ENCODE measurements around the gene PGP.

PGP gene

DNA sequence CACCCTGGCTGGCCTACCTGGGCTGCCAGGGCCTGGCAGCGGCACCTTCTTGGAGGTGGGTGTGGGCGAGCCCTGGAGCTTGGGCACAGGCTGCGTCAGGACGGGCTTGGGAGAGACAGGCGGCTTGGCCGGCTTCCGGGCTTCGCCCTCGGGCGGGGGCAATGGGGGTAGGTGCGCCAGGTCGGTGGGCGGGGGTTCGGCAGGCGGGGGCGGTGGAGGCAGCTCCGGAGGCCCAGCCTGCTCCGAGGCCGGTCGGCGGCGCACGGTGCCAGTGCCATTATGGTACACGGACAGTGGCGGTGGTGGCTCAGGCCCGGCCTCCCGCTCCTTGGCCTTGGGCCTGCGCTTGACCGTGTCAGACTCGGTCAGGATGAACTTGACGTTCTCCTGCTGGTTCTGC is 35.1 kb downstream of the PGP start:
- no peak for FAIRE-seq

DNA sequence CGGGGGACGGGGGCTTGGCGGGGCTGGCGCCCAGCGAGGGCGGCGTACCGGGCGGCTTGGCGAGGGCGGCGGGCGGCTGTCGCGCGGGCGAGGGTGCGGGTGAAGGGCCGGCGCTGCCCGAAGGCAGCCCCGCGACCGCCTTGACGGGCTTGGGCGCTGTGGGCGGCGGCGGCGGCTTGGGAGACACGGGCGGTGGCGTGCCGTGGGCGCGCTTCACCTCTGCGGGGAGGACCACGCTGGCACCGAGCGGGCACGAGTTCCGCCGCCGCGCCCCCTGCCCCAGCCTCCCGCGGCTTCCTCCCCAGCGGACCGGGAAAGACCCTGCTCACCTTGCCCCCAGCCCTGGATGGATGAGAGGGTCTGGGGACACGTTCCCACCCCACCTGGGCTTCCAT is 35.5 kb downstream of the PGP start:
- no peak for FAIRE-seq

DNA sequence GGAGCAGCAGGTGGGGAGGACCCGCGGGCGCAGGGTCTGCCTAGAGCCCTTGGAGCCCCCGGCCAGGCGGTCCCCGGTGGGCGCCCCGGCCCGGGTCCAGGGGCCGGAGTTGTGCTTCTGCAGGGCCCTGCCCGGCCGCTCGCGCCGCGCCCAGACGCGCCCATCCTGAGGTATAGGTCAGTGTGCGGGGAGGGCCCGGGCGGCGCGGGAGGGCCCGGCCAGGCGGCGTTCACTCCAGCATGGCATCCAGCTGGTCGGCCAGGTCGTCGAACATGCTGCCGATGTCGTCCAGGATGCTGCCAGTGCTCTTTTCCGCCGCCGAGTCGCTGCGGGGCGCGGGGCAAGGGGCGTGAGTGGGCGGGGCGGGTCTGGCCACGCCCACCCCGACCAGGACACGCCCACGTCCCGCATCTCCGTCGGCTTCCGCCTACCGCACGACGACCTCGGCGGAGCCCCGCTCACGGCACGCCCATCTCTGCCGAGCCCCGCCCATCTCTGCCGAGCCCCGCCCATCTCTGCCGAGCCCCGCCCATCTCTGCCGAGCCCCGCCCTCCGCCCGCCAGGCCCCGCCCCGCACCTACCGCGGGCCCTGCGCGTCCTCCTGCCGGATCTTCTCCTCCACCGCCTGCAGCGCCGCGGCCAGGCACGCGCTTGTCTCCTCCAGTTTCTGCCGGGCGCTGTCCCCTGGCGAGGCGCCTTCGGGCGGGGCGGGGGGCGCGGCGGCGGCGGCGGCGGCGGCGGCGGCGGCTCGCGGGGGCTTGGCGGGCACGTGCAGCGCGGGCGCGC is 36.1 kb downstream of the PGP start:
- no peak for FAIRE-seq

DNA sequence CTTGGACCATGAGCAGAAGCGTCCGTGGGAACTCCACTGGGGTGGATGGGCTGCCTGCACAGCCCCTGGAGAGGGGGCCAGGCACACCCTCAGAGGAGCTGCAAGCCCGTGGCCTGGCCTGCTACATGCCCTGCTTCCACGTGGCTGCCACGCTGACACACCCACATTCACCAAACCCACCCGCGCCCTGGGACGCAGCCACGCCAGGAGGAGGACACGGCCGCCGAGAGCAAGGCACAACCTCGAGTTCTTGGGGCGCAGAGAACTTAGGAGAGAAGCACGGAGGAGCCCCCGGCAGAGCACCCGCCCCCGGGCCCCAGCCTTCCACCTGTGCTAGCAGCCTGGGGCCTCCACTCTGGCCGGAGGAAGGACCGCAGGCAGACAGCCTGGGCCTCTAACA is 37.1 kb downstream of the PGP start:
- FAIRE-seq: no peak

DNA sequence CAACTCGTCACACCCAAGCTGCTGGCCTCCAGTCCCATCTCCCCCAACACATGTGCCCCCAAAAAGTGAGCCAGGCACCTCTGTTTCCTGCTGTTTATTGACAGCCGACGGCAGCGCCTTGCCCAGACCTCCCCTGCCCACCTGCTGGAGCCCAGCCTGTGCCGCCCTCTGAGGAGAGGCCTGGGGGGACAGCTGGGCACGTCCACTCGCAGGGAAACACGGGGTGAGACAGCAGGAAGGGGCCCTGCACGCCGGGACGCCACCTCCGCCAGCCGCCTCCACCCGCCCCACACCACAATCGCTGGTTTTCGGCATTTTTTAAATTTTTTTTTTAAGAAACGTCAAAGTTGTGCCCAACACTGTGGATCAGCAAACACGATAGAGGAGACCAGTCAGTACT is 37.5 kb downstream of the PGP start:
- FAIRE-seq: no peak

DNA sequence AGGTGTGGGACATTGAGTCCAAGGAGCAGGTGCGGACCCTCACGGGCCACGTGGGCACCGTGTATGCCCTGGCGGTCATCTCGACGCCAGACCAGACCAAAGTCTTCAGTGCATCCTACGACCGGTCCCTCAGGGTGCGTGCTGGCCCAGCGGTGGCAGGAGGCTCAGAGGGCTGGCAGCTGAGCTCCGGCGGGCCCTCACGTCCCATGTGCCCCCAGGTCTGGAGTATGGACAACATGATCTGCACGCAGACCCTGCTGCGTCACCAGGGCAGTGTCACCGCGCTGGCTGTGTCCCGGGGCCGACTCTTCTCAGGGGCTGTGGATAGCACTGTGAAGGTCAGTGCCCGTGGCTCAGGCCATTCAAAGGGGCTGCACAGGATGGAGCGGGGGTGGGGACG is 38.6 kb downstream of the PGP start:
- no peak for FAIRE-seq

DNA sequence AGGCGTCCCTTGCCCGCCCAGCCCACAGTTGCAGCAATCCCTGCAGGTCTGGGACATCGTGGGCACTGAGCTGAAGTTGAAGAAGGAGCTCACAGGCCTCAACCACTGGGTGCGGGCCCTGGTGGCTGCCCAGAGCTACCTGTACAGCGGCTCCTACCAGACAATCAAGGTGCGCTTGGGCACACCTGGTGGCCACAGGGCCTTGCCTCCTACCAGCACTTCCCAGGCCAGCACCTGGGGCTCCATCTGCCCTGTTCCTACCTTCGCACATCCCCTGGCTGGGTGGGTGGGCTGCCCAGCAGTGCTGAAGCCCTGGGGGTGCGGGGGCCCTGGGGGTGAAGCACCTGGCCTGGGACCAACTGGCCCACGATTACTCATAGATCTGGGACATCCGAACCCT is 39.2 kb downstream of the PGP start:
- FAIRE-seq: no peak

GRCh38 chr16:2174396-2175131 is 40.1 kb downstream of the PGP start:
- no peak for FAIRE-seq

- FAIRE-seq: no peak
These were observed 40.7 kb downstream of the PGP start for GRCh38 chr16:2173916-2174315.

DNA sequence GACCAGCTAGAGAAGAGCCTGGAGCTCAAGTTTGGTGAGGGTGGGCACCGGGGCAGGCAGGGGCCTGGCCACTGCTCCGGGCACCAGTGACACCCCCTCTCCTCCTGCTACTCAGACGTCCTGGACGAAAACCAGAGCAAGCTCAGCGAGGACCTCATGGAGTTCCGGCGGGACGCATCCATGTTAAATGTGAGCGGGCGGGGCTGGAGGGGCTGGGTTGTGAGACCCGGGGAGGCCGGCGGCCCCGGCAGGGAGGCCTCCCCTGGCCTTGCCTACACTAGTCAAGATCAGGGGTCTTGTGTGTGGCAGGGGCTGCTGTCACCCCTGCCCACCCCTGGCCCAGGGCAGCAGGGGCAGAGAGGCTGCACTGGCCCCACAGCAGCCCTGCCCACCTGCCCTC is 41.3 kb downstream of the PGP start:
- FAIRE-seq: no peak

GRCh38 chr16:2172688-2173335 is 41.8 kb downstream of the PGP start:
- no peak for FAIRE-seq

DNA sequence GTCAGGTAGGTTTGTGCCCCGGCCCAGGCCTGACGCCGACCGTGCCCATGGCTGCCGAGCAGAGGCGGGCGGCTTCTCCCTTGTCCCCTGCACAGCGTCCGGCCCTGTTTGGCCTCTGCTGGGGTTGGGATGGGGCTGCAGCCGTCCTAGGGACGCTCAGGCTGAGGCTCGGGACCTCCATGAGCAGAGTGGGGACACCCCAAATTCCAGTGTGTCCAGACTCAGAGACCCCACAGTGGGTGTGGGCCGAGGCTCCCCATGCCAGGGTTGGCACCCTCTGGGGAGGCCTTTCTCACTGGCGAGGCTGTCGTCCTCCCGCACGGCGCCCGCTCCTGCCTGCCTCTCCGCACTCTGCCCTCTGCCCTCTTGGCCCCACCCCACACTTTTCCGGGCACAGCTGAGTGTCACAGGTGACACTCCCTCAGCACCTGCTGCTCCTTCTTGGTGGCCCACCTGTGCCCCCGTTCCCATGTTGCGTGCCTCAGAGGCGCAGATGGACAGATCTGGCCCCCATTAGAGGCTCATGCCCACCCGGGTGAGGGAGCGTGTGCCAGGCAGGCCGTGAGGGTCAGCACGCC is 43.0 kb downstream of the PGP start:
- FAIRE-seq: no peak

DNA sequence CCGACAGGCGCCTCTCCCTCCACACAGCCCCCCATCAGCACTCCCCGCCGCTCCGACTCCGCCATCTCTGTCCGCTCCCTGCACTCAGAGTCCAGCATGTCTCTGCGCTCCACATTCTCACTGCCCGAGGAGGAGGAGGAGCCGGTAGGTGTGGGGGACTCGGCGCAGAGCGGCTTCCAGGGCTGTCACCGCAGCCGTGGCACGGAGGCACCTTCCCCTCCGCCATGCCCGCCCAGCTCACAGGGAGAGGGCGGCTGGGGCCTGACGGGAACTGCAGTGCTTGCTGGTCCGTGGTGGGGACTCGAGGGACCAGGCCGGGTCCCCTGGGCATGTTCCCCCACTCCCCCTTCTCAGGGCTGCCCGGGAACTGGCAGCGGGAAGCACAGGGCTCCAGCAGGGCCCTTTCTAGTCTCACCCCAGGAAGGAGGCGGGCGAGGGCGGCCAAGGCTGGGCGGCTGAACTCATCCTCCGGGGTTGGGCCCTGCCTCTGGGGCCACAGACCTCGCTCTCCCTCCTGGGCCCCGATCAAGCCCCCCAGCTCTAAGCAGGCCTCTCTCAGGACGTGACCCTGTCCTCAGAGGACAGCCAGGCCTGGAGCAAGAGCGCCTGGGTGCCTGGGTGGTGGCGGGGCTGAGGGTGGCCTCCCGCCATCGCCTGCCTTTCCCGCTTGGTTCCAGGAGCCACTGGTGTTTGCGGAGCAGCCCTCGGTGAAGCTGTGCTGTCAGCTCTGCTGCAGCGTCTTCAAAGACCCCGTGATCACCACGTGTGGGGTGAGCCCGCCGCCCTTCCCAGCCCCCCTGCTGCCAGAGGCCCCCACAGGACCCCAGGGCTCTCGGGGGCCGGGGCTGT is 43.8 kb downstream of the PGP start:
- FAIRE-seq: no peak

DNA sequence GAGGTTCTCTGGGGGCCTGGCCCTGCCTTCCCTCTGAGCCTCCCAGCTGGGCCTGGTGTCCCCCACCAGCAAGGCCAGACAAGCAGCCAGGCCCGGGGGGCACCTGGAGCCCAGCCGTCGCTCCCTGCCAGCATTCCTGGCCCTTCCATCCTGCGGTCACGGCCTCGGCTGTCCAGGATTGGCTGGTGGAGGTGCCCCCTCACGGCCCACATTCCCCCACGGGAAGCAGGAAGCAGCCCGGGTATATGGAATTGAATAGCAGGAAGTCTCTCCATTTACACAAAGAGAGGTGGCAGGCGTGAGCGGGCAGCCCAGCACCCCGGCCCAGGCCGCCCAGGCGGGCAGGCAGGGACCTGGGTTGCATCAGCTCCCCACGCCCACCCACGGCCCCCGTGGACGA is 44.6 kb downstream of the PGP start:
- no peak for FAIRE-seq

GRCh38 chr16:2167068-2167638 is 47.5 kb downstream of the PGP start:
- FAIRE-seq: no peak

- FAIRE-seq: no peak
These were observed 48.2 kb downstream of the PGP start for GRCh38 chr16:2166263-2167067.

DNA sequence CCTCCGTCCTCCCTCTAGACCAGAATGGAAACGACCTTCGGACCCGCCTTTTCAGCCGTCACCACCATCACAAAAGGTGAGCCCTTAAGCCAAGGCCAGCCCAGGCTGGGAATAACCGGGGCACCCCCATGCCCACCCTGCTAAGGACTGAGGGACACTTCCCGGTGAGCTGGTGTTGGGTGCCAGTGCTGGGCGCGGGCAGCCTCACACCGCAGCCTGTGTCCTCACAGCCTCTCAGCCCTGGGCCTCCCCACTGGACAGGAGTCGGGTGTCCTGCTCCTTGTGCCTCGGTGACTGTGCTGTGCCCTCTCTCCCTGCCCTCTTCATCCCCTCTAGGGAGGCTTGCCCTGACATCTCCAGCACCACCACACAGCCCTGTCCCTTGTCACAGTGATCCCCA is 48.8 kb downstream of the PGP start:
- FAIRE-seq: no peak

DNA sequence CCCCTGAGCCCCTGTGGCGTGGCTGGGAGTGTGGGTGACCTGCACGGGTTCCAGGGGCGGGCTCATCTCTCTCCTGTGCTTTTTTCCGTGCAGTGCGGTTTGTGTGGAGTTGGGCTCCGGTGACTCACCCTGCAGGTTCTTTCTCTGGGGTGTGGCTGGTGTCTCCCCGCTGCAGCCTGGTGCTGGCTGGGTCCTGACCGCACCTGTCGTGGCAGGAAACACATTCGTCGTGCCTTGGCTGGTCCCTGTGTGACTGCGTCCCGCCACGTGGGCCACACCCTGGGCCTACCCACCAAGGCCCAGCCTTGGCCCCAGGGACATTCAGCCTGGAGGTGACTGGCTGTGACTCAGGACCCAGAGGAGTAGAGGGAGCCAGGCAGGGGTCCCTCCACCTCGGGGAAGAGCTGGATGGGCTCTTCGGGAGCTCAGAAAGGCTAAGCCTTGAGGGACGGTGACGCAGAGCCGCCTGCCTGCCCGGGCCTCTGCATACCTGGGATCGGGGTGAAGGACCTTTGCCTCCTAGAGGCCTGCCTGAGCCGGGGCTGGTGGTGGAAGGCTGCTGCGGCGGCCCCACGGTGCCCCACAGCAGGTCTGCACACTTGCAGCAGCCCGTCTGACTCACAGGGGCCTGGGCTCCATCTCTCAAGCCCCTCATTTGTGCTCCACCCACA is 51.3 kb downstream of the PGP start:
- no peak for FAIRE-seq

GRCh38 chr16:2162676-2163118 is 51.9 kb downstream of the PGP start:
- FAIRE-seq: no peak

- no peak for FAIRE-seq
These were observed 52.7 kb downstream of the PGP start for GRCh38 chr16:2161911-2162310.
